DOHH2 (cell line): Measurements from ENCODE around the gene UNC5C.

Experiments used
- EZH2phosphoT487 ChIP-seq: fragments of 200-600 bp; sonication (generic); IDR thresholded peaks from 2 replicates; pipeline ENCODE4 v1.6.1; 2017; ENCODE audit warnings: borderline replicate concordance, mild to moderate bottlenecking, antibody characterized with exemption, low read length, moderate library complexity, mixed read lengths
- TF ChIP-seq, protein P1 (sequence below): fragments of 200-600 bp; sonication (generic); IDR thresholded peaks from one replicate; pipeline ENCODE4 v1.5.1; 2014; ENCODE audit warnings: antibody characterized with exemption, mild to moderate bottlenecking, low read depth, low read length; ENCODE audit not compliant: poor library complexity, severe bottlenecking

- TF ChIP-seq, protein P1, sequence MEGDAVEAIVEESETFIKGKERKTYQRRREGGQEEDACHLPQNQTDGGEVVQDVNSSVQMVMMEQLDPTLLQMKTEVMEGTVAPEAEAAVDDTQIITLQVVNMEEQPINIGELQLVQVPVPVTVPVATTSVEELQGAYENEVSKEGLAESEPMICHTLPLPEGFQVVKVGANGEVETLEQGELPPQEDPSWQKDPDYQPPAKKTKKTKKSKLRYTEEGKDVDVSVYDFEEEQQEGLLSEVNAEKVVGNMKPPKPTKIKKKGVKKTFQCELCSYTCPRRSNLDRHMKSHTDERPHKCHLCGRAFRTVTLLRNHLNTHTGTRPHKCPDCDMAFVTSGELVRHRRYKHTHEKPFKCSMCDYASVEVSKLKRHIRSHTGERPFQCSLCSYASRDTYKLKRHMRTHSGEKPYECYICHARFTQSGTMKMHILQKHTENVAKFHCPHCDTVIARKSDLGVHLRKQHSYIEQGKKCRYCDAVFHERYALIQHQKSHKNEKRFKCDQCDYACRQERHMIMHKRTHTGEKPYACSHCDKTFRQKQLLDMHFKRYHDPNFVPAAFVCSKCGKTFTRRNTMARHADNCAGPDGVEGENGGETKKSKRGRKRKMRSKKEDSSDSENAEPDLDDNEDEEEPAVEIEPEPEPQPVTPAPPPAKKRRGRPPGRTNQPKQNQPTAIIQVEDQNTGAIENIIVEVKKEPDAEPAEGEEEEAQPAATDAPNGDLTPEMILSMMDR = no peak
- TF ChIP-seq EZH2phosphoT487 = no peak
Measured at GRCh38 chr4:95213366-95213765, 335.4 kb downstream of the UNC5C start.
